Measurements from ENCODE around the gene EIF4ENIF1.
"Not testable (repeated sequence)": the region's sequence is repeated elsewhere in the genome, so short reads cannot be mapped to it uniquely, and the experiment has no call there.

EIF4ENIF1 gene, protein sequence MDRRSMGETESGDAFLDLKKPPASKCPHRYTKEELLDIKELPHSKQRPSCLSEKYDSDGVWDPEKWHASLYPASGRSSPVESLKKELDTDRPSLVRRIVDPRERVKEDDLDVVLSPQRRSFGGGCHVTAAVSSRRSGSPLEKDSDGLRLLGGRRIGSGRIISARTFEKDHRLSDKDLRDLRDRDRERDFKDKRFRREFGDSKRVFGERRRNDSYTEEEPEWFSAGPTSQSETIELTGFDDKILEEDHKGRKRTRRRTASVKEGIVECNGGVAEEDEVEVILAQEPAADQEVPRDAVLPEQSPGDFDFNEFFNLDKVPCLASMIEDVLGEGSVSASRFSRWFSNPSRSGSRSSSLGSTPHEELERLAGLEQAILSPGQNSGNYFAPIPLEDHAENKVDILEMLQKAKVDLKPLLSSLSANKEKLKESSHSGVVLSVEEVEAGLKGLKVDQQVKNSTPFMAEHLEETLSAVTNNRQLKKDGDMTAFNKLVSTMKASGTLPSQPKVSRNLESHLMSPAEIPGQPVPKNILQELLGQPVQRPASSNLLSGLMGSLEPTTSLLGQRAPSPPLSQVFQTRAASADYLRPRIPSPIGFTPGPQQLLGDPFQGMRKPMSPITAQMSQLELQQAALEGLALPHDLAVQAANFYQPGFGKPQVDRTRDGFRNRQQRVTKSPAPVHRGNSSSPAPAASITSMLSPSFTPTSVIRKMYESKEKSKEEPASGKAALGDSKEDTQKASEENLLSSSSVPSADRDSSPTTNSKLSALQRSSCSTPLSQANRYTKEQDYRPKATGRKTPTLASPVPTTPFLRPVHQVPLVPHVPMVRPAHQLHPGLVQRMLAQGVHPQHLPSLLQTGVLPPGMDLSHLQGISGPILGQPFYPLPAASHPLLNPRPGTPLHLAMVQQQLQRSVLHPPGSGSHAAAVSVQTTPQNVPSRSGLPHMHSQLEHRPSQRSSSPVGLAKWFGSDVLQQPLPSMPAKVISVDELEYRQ

DNA sequence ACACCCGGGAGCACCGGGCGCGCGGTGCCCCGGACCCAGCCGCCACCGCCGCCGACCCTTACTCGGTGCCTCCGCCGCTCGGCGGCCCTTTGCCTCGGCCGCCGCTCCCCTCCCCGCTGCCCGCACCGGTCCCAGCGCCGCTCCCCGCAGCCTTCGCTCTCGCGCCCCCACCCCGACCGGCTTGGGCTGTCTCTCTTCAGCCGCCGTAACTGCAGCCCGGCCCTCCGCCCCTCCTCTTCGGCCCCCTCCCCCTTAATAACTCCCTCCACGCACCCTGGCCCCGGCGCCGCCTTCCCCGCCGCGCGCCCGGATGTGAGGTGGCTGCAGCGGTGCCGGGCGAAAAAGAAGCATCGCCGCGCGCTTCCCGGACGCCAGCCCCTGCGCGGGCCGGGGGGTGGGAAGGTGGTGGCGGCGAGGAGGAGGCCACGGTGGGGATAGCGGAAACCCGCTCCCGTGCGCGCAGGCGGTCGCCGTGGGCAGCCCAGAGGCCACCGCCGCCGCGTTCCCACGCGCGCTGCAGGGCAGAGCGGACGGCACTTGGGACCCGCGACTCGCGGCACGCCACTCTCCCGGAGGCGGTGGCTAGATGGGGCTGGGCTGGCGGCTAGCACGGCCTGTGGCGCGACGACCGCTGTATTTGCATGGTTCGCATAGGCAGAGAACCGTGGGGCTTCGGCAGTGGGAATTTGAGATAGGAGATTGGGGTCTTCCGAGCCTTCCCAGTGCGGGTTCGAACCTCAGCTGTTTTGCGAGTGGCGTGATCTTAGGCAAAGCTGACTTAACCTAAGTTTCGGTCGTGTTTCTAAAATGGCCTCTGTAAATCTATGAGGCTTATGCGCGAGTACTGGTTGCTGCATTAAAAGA, at the start of gene EIF4ENIF1:
Gene EIF4ENIF1 (minus strand): TSS at position 211 of the 864 bp plus-strand sequence. CDS start 1,124 bp downstream, outside the sequence.
- peak; percentile 77 for DNase-seq (ENCODE audit: low read depth)

DNA sequence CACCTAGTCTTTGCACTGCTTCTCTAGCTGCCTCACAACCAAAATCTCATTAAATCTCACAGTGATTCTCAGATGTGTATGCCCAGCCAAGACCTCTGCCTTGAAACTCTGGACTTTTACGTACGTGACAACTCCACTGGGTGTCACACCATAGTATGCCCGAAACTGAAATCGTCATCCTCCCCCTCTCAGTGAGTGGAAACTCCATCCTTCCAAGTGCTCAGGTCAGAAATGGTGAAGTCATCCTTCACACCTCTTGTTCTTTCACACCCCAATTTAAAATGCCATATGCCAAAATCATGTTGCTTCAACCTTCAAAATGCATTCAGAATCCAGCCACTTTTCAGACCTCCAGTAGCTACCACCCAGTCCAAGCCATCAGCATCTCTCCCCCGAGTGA, 49.2 kb upstream of the EIF4ENIF1 start:
- no peak for DNase-seq (ENCODE audit: low read depth)

DNA sequence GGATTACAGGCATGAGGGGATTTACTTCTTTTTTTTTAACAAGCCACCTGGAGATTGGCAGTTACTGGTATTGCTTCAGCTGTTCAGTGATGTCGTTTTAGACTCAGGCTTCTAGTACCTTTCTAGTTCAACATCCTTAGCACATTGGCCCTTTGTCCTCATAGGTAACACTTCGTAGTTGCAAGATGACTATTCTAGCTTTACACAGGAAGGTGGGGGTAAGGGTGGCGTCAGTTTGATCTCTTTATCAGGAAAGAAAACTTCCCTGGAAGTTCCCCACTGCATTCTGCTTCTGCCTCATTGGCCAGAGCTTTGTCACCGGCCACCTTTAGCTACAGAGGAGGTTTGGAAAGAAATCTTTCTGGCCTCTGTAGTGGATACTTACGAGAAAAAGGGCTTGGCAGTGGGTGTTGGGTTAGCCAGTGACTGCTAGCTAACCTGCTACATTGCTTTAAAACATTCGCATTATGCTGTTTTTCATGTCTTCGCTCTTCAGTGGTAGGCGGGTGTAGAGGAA, 47.4 kb upstream of the EIF4ENIF1 start:
- DNase-seq (ENCODE audit: low read depth): no peak

DNA sequence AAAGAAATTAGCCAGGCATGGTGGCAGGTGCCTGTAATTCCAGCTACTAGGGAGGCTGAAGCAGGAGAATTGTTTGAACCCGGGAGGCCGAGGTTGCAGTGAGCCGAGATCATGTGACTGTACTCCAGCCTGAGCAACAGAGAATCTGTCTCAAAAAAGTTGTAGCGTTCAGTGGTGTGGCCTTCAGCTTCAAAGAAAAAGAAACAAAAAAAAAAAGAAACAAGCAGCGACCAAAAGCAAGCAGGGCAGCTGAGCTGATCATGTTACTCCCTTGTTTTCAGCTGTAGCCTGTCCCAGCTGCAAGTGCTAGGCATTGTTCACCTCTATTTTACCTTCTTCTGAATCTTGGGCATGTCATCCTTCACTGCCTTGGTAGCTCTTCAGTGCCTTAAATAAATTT, 43.7 kb upstream of the EIF4ENIF1 start:
- DNase-seq (ENCODE audit: low read depth): no peak

DNA sequence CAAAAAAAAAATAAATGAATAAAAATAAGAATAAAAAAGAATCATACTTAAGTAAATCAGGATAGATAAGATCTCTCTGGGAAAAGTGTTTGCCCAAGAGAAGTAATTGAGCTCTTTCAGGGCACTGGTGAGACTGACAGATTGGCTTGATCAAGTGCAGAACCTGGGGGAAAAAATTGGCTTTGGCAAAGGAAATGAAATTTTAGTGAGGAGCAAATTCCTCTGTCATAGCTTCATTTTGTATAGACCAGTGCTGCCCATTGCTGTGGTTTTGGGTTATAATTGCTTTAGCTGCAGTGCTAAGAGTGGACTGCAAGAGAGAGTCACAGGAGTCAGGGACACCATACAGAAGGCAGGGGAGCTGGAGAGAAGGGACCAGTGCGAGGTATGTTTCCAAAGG, 42.4 kb upstream of the EIF4ENIF1 start:
- no peak for DNase-seq (ENCODE audit: low read depth)

DNA sequence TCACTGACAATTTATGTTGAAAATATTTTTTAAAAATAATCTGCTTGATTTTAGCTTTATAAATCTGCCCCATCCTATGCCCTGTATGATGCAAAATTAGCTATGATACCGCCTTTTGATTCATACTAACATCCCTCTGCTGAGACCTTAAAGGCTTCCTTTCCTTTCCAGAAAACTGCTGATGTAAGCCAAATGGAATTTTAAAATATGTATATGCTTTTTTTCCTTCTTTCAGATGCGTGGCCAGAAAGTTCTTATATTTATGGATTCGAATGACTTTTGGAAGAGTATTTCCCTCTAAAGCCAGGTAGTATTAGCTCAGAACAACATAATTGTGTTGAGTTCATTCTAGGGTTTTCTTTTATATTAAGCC, 41.2 kb upstream of the EIF4ENIF1 start:
- DNase-seq (ENCODE audit: low read depth): no peak

DNA sequence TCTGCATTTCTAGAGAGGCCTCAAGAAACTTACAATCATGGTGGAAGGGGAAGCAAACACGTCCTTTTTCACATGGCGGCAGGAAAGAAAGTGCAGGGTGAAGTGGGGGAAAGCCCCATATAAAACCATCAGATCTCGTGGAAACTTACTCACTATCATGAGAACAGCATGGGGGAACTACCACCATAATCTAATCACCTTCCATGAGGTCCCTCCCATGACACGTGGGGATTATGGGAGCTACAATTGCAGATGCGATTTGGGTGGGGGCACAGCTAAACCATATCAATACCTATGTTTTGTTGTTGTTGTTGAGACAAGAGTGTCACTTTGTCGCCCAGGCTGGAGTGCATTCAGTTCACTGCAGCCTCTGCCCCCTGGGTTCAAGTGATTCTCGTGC, 36.6 kb upstream of the EIF4ENIF1 start:
- DNase-seq (ENCODE audit: low read depth): no peak

DNA sequence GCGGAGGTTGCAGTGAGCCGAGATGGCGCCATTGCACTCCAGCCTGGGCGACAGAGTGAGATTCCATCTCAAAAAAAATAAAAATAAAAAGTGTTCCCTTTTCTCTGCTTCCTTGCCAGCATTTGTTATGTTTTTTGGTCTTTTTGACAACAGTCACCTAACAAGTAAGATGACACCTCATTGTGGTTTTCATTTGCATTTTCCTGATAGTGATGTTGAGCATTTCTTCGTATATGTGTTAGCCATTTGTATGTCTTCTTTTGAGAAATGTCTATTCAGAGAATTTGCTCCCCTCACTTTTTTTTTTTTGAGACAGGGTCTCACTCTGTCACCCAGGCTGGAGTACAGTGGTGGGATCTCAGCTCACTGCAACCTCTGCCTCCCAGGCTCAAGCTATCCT, 34.5 kb upstream of the EIF4ENIF1 start:
- DNase-seq (ENCODE audit: low read depth): not testable (repeated sequence)

DNA sequence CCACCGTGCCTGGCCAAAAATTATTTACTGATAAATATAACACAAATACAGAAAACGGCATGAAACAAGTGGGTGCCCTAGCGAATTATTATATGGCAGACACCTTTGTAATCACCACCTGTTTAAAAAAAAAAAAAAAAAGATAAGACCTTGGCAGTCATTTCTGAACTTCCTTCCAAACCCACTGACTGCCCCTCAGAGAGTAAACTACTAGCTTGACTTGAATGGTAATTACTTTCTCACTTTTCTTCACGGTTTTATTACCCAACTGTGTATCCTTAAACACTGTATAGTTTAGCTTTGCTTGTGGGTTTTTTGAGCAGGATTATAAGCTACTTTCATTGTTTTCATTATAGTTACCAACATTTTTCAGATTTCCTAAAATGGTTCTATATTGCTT, 30.4 kb upstream of the EIF4ENIF1 start:
- no peak for DNase-seq (ENCODE audit: low read depth)

DNA sequence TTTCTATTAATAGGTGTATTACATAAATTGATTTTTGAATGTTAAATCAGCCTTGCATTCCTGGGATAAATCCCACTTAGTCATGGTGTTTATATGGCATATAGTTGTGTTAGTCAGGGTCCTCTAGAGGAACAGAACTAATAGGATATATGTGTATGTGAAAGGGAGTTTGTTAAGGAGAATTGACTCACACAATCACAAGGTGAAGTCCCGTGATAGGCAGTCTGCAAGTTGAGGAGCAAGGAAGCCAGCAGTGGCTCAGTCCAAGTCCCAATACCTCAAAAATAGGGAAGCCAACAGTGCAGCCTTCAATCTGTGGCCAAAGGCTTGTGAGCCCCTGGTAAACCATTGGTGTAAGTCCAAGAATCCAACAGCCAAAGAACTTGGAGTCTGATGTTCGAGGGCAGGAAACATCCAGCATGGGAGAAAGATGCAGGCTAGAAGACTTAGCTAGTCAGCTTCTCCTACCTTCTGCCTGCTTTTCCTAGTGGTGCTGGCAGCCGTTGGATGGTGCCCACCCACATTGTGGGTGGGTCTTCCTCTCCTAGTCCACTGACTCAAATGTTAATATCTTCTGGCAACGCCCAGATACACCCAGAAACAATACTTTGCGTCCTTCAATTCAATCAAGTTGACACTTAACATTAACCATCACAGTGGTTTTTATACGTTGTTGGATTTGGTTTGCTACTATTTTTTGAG, 19.6 kb upstream of the EIF4ENIF1 start:
- no peak for DNase-seq (ENCODE audit: low read depth)

DNA sequence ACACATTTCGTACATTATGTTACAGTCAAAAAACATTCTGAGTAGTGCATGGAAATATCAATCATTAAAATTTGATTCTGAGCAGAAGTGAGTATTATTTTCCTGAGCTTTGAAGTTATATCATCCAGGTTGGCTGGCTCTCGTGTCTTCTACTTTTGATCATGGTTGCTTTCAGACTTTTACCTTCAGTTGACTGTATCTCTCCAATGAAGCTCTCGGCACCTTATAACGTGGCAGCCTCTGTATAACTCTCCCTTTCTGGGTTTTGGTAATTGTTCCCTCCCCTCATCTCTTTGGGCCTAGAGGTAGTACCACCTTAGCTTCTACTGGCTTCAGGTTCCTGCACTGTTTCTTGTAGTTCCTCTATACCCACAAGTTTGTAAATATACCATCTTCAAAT, 18.9 kb upstream of the EIF4ENIF1 start:
- DNase-seq (ENCODE audit: low read depth): no peak

DNA sequence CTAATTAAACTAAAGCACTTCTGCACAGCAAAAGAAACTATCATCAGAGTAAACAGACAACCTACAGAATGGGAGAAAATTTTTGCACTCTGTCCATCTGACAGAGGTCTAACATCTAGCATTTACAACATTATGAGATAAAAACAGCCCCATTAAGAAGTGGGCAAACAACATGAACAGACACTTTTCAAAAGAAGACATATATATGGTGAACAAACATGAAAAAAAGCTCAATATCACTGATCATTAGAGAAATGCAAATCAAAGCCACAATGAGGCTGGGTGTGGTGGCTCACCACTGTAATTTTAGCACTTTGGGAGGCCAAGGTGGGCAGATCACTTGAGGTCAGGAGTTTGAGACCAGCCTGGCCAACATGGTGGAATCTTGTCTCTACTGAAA, 17.9 kb upstream of the EIF4ENIF1 start:
- DNase-seq (ENCODE audit: low read depth): not testable (repeated sequence)

DNA sequence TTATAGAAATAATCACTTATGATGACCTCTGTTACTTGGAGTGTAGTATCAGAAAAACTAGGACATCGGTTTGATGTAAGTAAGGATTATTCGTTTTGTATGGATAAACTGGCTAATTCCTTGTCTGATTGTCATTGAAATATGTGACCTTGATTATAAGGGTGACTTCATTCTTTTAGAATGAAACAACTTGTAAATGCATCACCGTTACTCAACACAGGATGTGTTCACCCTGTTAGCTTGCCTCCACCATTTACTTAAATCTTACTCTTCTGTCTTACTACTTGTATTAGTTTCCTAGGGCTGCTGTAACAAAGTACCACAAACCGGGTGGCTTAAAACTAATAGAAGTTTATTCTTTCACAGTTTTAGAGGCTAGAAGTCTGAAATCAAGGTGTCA, 14.6 kb upstream of the EIF4ENIF1 start:
- no peak for DNase-seq (ENCODE audit: low read depth)

DNA sequence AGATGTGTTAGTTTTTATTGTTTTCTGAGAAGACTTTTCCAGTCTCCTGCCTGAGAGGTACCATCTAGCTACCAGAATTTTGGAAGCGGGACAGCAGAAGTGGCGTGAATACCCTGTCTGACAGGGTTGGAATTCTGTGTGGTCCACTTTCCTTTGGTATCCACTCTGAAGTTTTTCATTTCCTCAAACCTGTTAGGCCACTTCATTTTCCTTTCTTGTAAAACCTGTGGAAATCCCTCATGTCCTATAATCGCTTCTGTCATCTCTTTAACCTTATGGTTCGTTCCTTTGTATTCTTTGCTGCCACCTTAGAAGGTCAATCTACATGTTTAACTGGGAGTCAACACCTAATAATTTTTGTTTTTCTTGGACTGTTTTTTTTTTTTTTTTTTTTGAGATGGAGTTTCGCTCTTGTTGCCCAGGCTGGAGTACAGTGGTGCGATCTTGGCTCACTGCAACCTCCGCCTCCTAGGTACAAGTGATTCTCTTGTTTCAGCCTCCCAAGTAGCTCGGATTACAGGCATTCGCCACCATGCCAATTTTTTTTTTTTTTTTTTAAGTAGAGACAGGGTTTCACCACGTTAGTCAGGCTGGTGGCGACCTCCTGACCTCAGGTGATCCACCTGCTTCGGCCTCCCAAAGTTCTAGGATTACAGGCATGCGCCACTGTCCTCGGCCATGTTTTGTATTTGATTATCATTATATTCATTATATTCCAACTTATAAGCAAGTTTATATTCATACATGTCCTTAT, 13.7 kb upstream of the EIF4ENIF1 start:
- DNase-seq (ENCODE audit: low read depth): no peak

DNA sequence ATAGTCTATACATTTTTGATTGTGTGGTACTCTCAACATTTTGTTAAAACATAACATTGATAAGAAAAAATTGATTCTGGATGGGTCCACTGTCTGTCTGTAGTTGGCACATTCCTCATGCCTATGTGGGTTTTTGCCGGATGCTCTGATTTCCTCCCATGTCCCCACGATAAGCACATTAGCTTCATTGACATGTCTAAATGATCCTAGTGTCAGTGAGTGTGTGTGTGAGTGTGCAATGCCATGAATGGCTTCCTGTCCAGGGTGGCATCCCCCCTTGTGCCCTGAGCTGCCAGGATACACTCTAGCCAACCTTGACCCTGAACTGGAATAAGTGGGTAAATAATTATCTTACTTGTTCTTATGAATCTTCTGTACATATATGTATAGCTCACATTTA, 12.1 kb upstream of the EIF4ENIF1 start:
- no peak for DNase-seq (ENCODE audit: low read depth)

DNA sequence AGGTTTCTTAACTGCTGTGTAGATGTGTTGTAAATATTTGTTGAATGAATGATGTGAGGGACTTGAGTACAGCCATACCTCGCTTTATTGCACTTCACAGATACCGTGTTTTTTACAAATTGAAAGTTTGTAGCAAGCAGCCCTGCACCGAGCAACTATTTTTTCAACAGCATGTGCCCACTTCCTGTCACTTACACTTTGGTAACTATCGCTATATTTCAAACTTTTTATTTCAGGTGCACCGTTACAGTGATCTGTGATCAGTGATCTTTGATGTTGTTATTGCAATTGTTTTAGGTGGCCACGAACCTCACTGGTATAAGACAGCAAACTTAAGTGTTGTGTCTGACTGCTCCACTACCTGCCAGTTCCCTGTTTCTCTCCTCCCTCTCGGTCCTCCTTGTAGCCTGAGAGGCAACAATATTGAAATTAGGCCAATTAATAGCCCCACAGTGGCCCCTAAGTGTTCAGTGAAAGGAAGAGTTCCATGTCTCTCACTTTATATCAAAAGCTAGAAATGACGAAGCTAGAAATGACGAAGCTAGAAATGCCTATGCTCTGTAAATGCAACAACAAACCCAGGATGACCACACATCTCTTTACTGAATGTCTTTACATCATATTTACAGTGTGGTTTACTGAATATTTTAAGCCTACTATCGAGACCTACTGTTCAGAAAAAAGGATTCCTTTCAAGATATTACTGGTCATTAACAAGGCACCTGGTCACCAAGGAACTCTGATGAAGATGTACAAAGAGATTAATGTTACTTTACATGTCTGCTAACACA, 7.7 kb upstream of the EIF4ENIF1 start:
- DNase-seq (ENCODE audit: low read depth): no peak

DNA sequence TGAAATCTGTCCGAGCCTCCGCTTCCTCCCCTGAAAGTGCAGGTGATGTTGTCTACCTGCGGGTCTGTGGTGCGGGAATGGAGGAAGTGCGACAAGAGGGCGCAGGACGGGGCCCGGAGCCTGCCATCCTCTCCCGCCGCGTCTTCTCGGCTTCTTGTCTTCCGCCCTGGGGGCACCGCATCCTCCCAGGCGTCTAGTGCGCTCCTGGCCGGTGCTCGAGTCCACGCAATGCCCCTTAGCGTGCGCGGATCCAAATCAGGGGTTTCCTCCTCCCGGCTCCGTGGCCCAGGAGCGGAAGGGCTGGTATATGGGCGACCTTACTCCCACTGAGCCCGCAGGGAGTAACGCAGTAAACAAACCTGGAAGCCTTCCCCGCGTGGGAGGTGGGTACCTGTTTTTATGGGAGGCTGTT, 7.1 kb upstream of the EIF4ENIF1 start:
- no peak for DNase-seq (ENCODE audit: low read depth)

DNA sequence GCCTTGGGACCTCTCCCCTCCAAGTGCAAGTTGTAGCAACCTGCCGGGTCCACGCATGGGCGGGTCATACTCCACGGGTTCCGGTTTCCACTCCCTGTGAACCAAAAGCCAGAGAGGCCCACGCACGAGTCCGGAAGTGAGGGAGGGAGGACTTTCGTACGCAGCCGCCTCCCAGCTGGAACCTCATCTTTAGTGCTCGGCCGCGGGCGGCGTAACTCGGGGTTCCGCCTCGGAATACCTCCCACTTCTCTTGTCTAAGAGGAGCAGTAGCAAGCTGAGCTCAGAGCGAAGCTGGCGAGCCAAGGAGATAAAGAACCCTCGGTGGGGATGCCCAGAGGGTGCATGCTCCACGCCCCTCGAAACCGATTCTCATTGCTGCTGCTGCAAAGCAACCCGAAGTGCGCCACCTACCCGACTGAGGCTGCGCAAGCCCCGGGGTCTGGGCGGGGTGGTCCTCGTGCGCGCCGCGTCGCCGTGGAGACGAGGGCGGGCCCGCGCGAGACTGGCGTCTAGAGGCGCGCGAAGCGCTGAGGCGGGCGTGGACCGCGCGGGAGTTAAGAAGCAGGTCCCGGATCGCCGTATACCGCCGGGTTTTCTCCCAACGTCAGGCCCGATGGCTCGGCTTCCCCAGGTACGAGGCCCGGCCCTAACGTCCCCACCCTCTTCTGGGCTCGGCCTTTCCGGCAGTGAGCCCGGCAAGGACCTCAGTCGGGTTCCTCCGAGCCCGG, 6.5 kb upstream of the EIF4ENIF1 start, which contains the start of gene SFI1:
Gene SFI1 (plus strand): TSS at position 530 of the 728 bp plus-strand sequence. CDS start 11,749 bp downstream, outside the sequence.
- peak; percentile 93 for DNase-seq (ENCODE audit: low read depth)

DNA sequence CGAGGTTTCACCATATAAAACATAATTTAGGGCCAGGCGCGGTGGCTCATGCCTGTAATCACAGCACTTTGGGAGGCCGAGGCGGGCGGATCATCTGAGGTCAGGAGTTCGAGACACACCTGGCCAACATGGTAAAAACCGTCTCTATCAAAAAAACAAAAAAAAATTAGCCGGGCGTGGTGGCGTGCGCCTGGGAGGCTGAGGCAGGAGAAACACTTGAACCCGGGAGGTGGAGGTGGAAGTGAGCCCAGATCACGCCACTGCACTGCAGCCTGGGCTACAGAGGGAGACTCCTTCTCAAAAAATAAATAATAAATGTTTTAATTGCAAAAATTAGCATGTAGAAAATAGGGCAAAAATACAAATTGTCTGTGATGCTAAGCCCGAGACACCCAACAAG, 5.7 kb upstream of the EIF4ENIF1 start:
- no peak for DNase-seq (ENCODE audit: low read depth)
